Astrocyte of the spinal cord (primary cell): ENCODE data around the gene TJAP1.

ENCODE experiments used
- DNase-seq: peaks from one replicate; pipeline ENCODE4 v3.0.0; 2011; ENCODE audit warnings: low read depth, low spot score
- H3K4me3 ChIP-seq: 2 replicates; pipeline ENCODE4 v1.5.1; 2011; ENCODE audit warnings: low read depth, mild to moderate bottlenecking, low read length, moderate library complexity
- in situ Hi-C: cut with HindIII; loops from 2 replicates; pipeline ENCODE4 v1.10.0; 2017; ENCODE audit warnings: low sequenced_read_pairs
- TF ChIP-seq, protein P1 (sequence below): IDR thresholded peaks from 2 replicates; pipeline ENCODE4 v1.5.1; 2012; ENCODE audit warnings: low read depth, mild to moderate bottlenecking, low read length, inconsistent platforms

Gene TJAP1

GRCh38 chr6:43468240-43468639, 9.1 kb upstream of the TJAP1 start:
- in situ Hi-C loops, result no loop called here
- TF ChIP-seq, protein P1, sequence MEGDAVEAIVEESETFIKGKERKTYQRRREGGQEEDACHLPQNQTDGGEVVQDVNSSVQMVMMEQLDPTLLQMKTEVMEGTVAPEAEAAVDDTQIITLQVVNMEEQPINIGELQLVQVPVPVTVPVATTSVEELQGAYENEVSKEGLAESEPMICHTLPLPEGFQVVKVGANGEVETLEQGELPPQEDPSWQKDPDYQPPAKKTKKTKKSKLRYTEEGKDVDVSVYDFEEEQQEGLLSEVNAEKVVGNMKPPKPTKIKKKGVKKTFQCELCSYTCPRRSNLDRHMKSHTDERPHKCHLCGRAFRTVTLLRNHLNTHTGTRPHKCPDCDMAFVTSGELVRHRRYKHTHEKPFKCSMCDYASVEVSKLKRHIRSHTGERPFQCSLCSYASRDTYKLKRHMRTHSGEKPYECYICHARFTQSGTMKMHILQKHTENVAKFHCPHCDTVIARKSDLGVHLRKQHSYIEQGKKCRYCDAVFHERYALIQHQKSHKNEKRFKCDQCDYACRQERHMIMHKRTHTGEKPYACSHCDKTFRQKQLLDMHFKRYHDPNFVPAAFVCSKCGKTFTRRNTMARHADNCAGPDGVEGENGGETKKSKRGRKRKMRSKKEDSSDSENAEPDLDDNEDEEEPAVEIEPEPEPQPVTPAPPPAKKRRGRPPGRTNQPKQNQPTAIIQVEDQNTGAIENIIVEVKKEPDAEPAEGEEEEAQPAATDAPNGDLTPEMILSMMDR, result no peak
- no peak overlapping the region for H3K4me3 ChIP-seq
- no peak for DNase-seq

GRCh38 chr6:43468748-43469681, 8.4 kb upstream of the TJAP1 start:
- DNase-seq, result no peak
- TF ChIP-seq, protein P1, result no peak
- H3K4me3 ChIP-seq, result no peak overlapping the region
- in situ Hi-C loops, result no loop called here

DNA sequence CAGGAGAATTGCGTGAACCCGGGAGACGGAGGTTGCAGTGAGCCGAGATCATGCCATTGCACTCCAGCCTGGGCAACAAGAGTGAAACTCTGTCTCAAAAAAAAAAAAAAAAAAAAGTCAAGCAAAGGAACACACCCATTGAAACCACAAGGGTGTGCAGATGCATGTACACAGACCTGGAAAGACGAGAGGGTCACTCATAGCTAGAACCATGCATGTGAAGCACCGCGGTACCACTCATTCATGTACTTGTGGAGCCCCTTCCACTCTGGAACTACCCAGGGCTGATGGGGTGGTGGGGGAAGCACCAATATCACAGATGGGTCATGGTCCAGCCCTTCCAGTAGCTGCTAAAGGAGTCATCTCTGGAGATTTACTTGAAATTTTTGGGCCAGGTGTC, 7.4 kb upstream of the TJAP1 start:
- TF ChIP-seq, protein P1, result no peak
- no peak for DNase-seq
- no peak overlapping the region for H3K4me3 ChIP-seq
- in situ Hi-C loops, result no loop called here

DNA sequence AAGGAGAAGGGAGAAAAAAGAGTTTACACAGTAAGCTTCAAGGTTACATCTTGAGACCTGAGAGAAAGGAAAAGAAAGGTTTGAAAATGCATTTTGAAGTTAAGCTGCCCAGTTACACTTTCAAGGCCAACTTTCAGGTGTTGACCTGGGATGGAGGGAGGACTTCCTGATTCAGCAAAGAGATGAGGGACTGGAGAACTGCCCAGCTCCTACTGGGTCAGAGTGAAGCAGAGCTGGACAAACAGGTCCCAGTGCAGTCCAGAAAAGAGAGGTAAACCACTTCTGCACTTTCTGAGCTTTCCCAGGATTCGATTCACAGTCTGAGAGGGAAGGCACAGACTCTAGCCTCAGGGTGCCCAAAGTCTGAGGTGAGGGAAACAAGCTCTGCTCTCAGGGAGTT, 6.0 kb upstream of the TJAP1 start:
- H3K4me3 ChIP-seq, result no peak overlapping the region
- no peak for DNase-seq
- in situ Hi-C loops, result no loop called here
- TF ChIP-seq, protein P1, result no peak

- no peak for DNase-seq
- TF ChIP-seq, protein P1, result no peak
- in situ Hi-C loops, result no loop called here
- H3K4me3 ChIP-seq, result no peak overlapping the region
These were observed 4.9 kb upstream of the TJAP1 start for GRCh38 chr6:43472515-43472914.

- no peak for DNase-seq
- in situ Hi-C loops, result no loop called here
- H3K4me3 ChIP-seq, result no peak overlapping the region
- TF ChIP-seq, protein P1, result no peak
These were observed 1.9 kb upstream of the TJAP1 start for GRCh38 chr6:43475516-43475915.
